GM19395 (cell line): ENCODE measurements around the gene PIM2.
"Not testable (repeated sequence)": the region's sequence is repeated elsewhere in the genome, so short reads cannot be mapped to it uniquely, and the experiment has no call there.

ENCODE experiments used
- ATAC-seq: cut with Tn5 transposase; IDR thresholded peaks from one replicate; pipeline ENCODE4 v1.9.1; 2021; ENCODE audit warnings: mild to moderate bottlenecking, moderate library complexity; ENCODE audit not compliant: unreplicated experiment

The PIM2 gene

GRCh38 chrX:48883729-48884128 lies 35.1 kb downstream of the PIM2 start:
- no peak for ATAC-seq

GRCh38 chrX:48876944-48877343 lies 41.9 kb downstream of the PIM2 start:
- not testable (repeated sequence) for ATAC-seq

- ATAC-seq: not testable (repeated sequence)
Observed at GRCh38 chrX:48872017-48872416, 46.8 kb downstream of the PIM2 start.

- no peak for ATAC-seq
Observed at GRCh38 chrX:48864210-48864609, 54.6 kb downstream of the PIM2 start.
